Stimulated activated CD8-positive, alpha-beta memory T cell treated with anti-CD3 and anti-CD28 coated beads, Interleukin-12 subunit alpha, Interleukin-12 subunit beta, amount 100 ng/mL, for 24 hours (primary cell): Measurements from ENCODE around the gene CACNA2D3.
"Not testable (repeated sequence)": the region's sequence is repeated elsewhere in the genome, so short reads cannot be mapped to it uniquely, and the experiment has no call there.

ENCODE experiments used
- DNase-seq: peaks from one replicate; pipeline ENCODE4 v3.0.0-alpha.2; 2020; ENCODE audit errors: extremely low read depth

CACNA2D3 gene

DNA sequence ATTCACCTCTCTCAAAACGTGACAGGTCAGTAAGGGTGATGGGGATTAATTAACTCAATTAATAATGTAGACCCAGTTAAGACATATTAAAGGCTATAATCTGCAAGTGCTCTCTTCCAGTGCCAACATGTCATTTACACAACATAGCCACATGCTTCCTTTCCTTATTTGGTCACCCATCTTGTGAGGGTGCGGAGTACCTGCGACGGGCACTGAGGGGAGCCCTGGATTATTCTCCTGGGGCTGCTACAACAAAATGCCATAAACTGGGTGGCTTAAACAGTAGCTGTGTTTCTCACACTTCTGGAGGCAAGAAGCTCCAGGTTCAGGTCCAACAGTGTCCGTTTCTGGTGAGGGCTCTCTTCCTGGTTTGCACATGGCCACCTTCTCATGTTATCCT is 962.9 kb downstream of the CACNA2D3 start:
- DNase-seq = no peak

DNA sequence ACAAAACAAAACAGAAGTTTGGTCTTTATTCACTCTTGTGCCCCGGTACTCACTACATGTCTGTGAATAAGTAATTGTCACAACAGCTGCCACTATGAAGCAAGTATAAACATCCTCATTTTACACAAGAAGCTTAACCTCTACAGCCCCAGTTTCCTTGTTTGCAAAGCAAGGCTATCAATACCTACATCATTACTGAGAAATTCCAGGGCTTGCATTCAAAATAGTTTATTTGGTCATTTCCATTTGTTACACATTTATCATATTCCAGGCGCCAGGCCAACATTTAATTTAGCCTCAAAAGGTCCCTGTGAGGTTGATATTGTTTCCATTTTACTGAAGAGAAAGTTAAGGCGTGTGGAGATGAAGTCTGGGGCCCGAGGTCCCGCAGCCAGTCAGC is 966.9 kb downstream of the CACNA2D3 start:
- DNase-seq = no peak

GRCh38 chr3:55090291-55090690 is 967.9 kb downstream of the CACNA2D3 start:
- no peak for DNase-seq

GRCh38 chr3:55090746-55091145 is 968.4 kb downstream of the CACNA2D3 start:
- no peak for DNase-seq

DNA sequence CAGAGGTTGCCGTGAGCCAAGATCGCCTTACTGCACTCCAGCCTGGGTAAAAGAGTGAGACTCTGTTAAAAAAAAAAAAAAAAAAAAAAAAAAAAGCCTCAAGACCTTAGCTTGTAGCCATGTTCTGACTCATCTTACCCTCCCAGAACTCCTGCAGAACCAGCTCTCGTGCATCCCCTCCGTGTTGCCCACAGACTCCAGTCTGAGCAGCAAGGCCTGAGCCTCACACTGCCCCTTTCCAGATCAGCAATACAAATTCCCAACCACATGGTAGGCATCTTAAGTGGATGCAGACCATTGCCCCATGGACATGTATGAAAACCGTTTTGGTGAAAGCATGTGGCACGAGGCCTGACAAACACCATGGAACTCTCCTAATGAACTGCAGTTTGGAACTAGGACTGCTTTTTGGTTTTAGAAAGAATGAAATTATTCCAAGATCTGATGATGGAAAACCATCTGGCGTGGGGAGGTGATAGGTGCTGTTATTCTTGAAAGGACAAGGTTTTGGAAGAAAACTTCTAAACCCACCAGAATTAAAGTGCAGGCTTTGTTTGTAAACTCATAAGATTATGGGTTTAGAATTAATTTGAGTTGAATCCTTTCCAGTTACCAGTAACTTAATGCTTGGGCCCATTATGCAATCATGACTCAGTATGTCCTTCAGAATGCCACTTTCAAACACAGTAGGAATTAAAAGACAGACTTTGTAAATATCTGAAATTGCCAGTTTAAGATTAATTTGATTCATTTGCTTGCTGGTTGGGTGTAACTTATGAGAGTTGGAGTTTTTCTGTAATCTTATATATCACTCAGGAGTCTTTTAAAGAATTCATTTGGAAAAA is 969.3 kb downstream of the CACNA2D3 start:
- DNase-seq = no peak

- no peak for DNase-seq
Measured at GRCh38 chr3:55094676-55095075, 972.3 kb downstream of the CACNA2D3 start.

- no peak for DNase-seq
Measured at GRCh38 chr3:55097441-55097840, 975.1 kb downstream of the CACNA2D3 start.

GRCh38 chr3:55105647-55106046 is 983.3 kb downstream of the CACNA2D3 start:
- no peak for DNase-seq

DNA sequence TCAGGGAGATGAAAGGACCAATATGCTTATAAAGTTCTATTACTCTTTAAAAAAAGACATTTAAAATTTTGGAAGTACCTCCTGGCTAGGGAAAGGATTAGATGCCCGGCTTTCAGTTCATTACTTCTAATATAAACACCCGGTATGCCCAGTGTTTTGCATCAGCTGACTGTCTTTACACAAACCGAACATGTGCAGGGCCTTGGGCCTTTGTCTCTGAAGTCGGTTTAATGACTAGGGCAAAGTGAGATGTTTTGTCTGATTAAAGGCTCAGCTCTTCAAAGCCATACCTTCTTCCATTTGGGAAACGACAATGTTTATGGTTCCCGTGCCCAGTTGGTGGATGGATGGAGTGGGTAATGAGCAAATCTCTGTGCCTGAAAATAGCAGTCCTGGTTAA is 984.8 kb downstream of the CACNA2D3 start:
- no peak for DNase-seq

DNA sequence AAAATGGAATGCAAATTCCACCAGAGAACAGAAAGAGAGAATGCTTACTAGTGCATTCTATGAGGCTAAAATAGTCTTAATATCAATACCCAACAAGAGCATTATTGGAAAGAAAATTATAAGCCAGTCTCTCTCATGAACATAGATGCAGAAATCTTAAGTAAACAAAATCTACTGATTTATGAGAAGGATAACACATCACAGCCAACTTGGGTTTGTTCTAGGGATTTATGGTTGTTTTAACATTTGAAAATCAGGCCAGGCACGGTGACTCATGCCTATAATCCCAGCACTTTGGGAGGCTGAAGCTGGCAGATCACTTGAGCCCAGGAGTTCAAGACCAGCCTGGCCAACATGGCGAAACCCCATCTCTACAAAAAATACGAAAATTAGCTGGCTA is 989.6 kb downstream of the CACNA2D3 start:
- not testable (repeated sequence) for DNase-seq

- DNase-seq = no peak
Measured at GRCh38 chr3:55118451-55118850, 996.1 kb downstream of the CACNA2D3 start.

- no peak for DNase-seq
Measured at GRCh38 chr3:55119268-55119667, 996.9 kb downstream of the CACNA2D3 start.

- DNase-seq = no peak
Measured at GRCh38 chr3:55122312-55122711, 1000.0 kb downstream of the CACNA2D3 start.
